TTC549 (cell line): ENCODE data around the gene PPP1R12A.
"Not testable (repeated sequence)": the region's sequence is repeated elsewhere in the genome, so short reads cannot be mapped to it uniquely, and the experiment has no call there.

Experiments
- FAIRE-seq: peaks from 2 replicates; lab custom pipeline; 2012; peaks lifted over from hg19 to GRCh38; lab: Jason Lieb, UNC

PPP1R12A gene

GRCh38 chr12:79841248-79841877 lies 93.5 kb downstream of the PPP1R12A start:
- FAIRE-seq = no peak

- no peak for FAIRE-seq
Measured at GRCh38 chr12:79838359-79838758, 96.5 kb downstream of the PPP1R12A start.

GRCh38 chr12:79837575-79837974 lies 97.3 kb downstream of the PPP1R12A start:
- FAIRE-seq = no peak

- FAIRE-seq = no peak
Measured at GRCh38 chr12:79835377-79835843, 99.5 kb downstream of the PPP1R12A start.

- FAIRE-seq = no peak
Measured at GRCh38 chr12:79834712-79835376, 100.1 kb downstream of the PPP1R12A start.

GRCh38 chr12:79830440-79830839 lies 104.5 kb downstream of the PPP1R12A start:
- FAIRE-seq = no peak

- FAIRE-seq = no peak
Measured at GRCh38 chr12:79828924-79829323, 106.0 kb downstream of the PPP1R12A start.

- FAIRE-seq = no peak
Measured at GRCh38 chr12:79827484-79827883, 107.4 kb downstream of the PPP1R12A start.

GRCh38 chr12:79826267-79827128 lies 108.4 kb downstream of the PPP1R12A start:
- FAIRE-seq = no peak

GRCh38 chr12:79822475-79822874 lies 112.4 kb downstream of the PPP1R12A start:
- FAIRE-seq = no peak

- FAIRE-seq = no peak
Measured at GRCh38 chr12:79818856-79819255, 116.0 kb downstream of the PPP1R12A start.

GRCh38 chr12:79784366-79785065 lies 150.4 kb downstream of the PPP1R12A start:
- FAIRE-seq = not testable (repeated sequence)

- no peak for FAIRE-seq
Measured at GRCh38 chr12:79782172-79782900, 152.6 kb downstream of the PPP1R12A start.

GRCh38 chr12:79778802-79779448 lies 156.0 kb downstream of the PPP1R12A start:
- no peak for FAIRE-seq

- no peak for FAIRE-seq
Measured at GRCh38 chr12:79776111-79776510, 158.8 kb downstream of the PPP1R12A start.

- no peak for FAIRE-seq
Measured at GRCh38 chr12:79775355-79776027, 159.4 kb downstream of the PPP1R12A start.

- FAIRE-seq = no peak
Measured at GRCh38 chr12:79773896-79774295, 161.0 kb downstream of the PPP1R12A start.

GRCh38 chr12:79769860-79770485 lies 164.9 kb downstream of the PPP1R12A start:
- FAIRE-seq = no peak

GRCh38 chr12:79769189-79769859 lies 165.6 kb downstream of the PPP1R12A start:
- no peak for FAIRE-seq
